Endothelial cell of umbilical vein (primary cell): ENCODE measurements around the gene GABBR2. TPM values are rescaled to one million over a fixed set of nuclear protein-coding genes. Genes with fewer than 3 reads are reported as not detected.

Source experiments
- BruUV-seq: library from RNA; stranded (reverse); fragments of 400-500 nt; replicated peaks from 2 replicates; lab custom pipeline; 2021; lab: Mats Ljungman, UMichigan
- CTCF ChIA-PET: fragments of 300-600, 350-600 bp; sonication (Branson Sonifier 250); formaldehyde crosslinking; loops from one replicate; lab custom pipeline; 2021; ENCODE audit warnings: antibody characterized with exemption, inconsistent platforms; lab: Charles Lee
- POLR2A ChIA-PET: fragments of 300-600, 350-600 bp; sonication (Branson Sonifier 250); formaldehyde crosslinking; loops from one replicate; lab custom pipeline; 2021; ENCODE audit warnings: antibody characterized with exemption, inconsistent platforms; lab: Charles Lee
- DNase-seq: peaks from one replicate; pipeline ENCODE4 v3.0.0-alpha.2; 2011; ENCODE audit warnings: low read depth, low spot score
- FAIRE-seq: peaks from 2 replicates; lab custom pipeline; 2011; peaks lifted over from hg19 to GRCh38; lab: Jason Lieb, UNC
- H2AFZ ChIP-seq: 2 replicates; pipeline ENCODE4 v1.6.0; 2012; ENCODE audit warnings: low read depth, low read length, control low read depth, inconsistent platforms
- H3K27ac ChIP-seq: 2 replicates; pipeline ENCODE4 v1.5.1; 2011; ENCODE audit warnings: low read depth, mild to moderate bottlenecking, control low read depth, low read length, moderate library complexity; ENCODE audit not compliant: insufficient read depth
- H3K27me3 ChIP-seq, 2 experiments: 2 replicates each; pipeline versions ENCODE4 v1.6.0 to v1.6.1; 2011; ENCODE audit warnings: low read length in 2 of 2, mixed read lengths in 1 of 2; ENCODE audit not compliant: control insufficient read depth in 2 of 2, insufficient read depth in 2 of 2
- H3K36me3 ChIP-seq, 2 experiments: 2 replicates in 1 of 2; 3 replicates in 1 of 2; pipeline ENCODE4 v1.5.1; 2011; ENCODE audit warnings: low read length in 2 of 2, mild to moderate bottlenecking in 1 of 2, moderate library complexity in 1 of 2; ENCODE audit not compliant: control insufficient read depth in 2 of 2, insufficient read depth in 2 of 2; ENCODE audit errors: extremely low read depth in 1 of 2
- H3K4me1 ChIP-seq: 3 replicates; pipeline ENCODE4 v1.5.1; 2011; ENCODE audit warnings: mild to moderate bottlenecking, low read length; ENCODE audit not compliant: control insufficient read depth, insufficient read depth; ENCODE audit errors: extremely low read depth
- H3K4me2 ChIP-seq: 2 replicates; pipeline ENCODE4 v1.6.1; 2011; ENCODE audit warnings: low read length, control low read depth, mixed read lengths; ENCODE audit not compliant: insufficient read depth
- H3K4me3 ChIP-seq, 3 experiments: fragments of 200-600 bp in 1 of 3; sonication (generic), shearing (Covaris generic) in 1 of 3; replicated peaks in 1 of 3; 2 replicates each; pipeline ENCODE4 v1.5.1; 2011 to 2016; ENCODE audit warnings: control low read depth in 3 of 3, low read length in 3 of 3, mild to moderate bottlenecking in 2 of 3, inconsistent platforms in 1 of 3, low read depth in 1 of 3, moderate library complexity in 1 of 3; ENCODE audit not compliant: insufficient read depth in 1 of 3
- H3K79me2 ChIP-seq: 2 replicates; pipeline ENCODE4 v1.6.0; 2012; ENCODE audit warnings: low read length, inconsistent platforms; ENCODE audit not compliant: control insufficient read depth, insufficient read depth
- H3K9ac ChIP-seq: replicated peaks from 2 replicates; pipeline ENCODE3; 2011; ENCODE audit warnings: low read length, control low read depth; ENCODE audit not compliant: insufficient read depth; ENCODE audit errors: extremely low read depth
- H3K9me1 ChIP-seq: replicated peaks from 3 replicates; pipeline ENCODE4 v1.6.0; 2011; ENCODE audit warnings: mild to moderate bottlenecking, low read length; ENCODE audit not compliant: control insufficient read depth, insufficient read depth; ENCODE audit errors: extremely low read depth
- H3K9me3 ChIP-seq: replicated peaks from 2 replicates; pipeline ENCODE4 v1.5.1; 2012; ENCODE audit warnings: low read length, inconsistent platforms; ENCODE audit not compliant: control insufficient read depth, insufficient read depth
- H4K20me1 ChIP-seq: replicated peaks from 2 replicates; pipeline ENCODE3; 2011; ENCODE audit warnings: mild to moderate bottlenecking, low read length; ENCODE audit not compliant: control insufficient read depth, insufficient read depth; ENCODE audit errors: extremely low read depth
- FOS ChIP-seq: IDR thresholded peaks from 2 replicates; pipeline ENCODE4 v1.6.1; 2011; ENCODE audit warnings: mild to moderate bottlenecking, low read length, moderate library complexity, borderline replicate concordance; ENCODE audit not compliant: insufficient read depth
- GATA2 ChIP-seq: IDR thresholded peaks from 2 replicates; pipeline ENCODE4 v1.7.0; 2011; ENCODE audit warnings: low read depth, mild to moderate bottlenecking, moderate library complexity, mixed read lengths, low read length; ENCODE audit not compliant: insufficient read length, insufficient read depth
- JUN ChIP-seq: IDR thresholded peaks from 2 replicates; pipeline ENCODE4 v1.6.1; 2011; ENCODE audit warnings: borderline replicate concordance, low read depth; ENCODE audit not compliant: insufficient read length, insufficient read depth
- MYC ChIP-seq: IDR thresholded peaks from one replicate; pipeline ENCODE4 v1.6.1; 2011; ENCODE audit warnings: mild to moderate bottlenecking, low read depth, low read length
- POLR2A ChIP-seq: IDR thresholded peaks from 2 replicates; pipeline ENCODE4 v1.6.1; 2012; ENCODE audit warnings: low read depth, mild to moderate bottlenecking, control low read depth, low read length
- POLR2AphosphoS5 ChIP-seq: IDR thresholded peaks from 2 replicates; pipeline ENCODE4 v1.6.1; 2012; ENCODE audit warnings: low read depth, mild to moderate bottlenecking, control low read depth, low read length, moderate library complexity; ENCODE audit not compliant: insufficient read depth
- dilution Hi-C: fragments of 300-500 bp; cut with MboI; formaldehyde crosslinking; loops from one replicate; pipeline ENCODE4 v1.15.0; 2019; ENCODE audit warnings: low sequenced_read_pairs; ENCODE audit not compliant: extremely low pct_ligation_motif_present
- intact Hi-C: fragments of 100-400 bp; cut with micrococcal nuclease; formaldehyde crosslinking; loops from one replicate; pipeline ENCODE4 v1.10.0; 2022
- polyA plus RNA-seq, 4 experiments: library from polyadenylated mRNA; depleted of rRNA in 3 of 4; stranded (reverse) in 3 of 4; unstranded in 1 of 4; fragments of >200 nt; gene quantifications; 2 replicates each; pipeline versions ENCODE4 v1.2.1 to v1.2.3, GENCODE V29; 2011 to 2012; ENCODE audit warnings: missing spikeins in 1 of 4
- total RNA-seq: library from RNA; stranded (reverse); gene quantifications from 2 replicates; pipeline ENCODE4 v1.2.3, GENCODE V29; 2021
- TF ChIP-seq, protein P1 (sequence below), 2 donors: IDR thresholded peaks; 1 replicate in 1 of 2; 2 replicates in 1 of 2; pipeline ENCODE4 v1.5.1; 2011; ENCODE audit warnings: low read length in 2 of 2, mild to moderate bottlenecking in 2 of 2, moderate library complexity in 2 of 2, control low read depth in 1 of 2, inconsistent platforms in 1 of 2, low read depth in 1 of 2; ENCODE audit not compliant: insufficient read depth in 1 of 2; ENCODE audit errors: extremely low read depth in 1 of 2
- TF ChIP-seq, protein P2 (sequence below): IDR thresholded peaks from 2 replicates; pipeline ENCODE4 v1.6.1; 2011; ENCODE audit not compliant: insufficient read depth, insufficient read length

GABBR2 gene
- total and polyA plus RNA-seq, 2 donors (not counting 3 experiments of a cell fraction or from before 2014, with no cell fraction given) = 1.1 to 9.2 TPM

DNA sequence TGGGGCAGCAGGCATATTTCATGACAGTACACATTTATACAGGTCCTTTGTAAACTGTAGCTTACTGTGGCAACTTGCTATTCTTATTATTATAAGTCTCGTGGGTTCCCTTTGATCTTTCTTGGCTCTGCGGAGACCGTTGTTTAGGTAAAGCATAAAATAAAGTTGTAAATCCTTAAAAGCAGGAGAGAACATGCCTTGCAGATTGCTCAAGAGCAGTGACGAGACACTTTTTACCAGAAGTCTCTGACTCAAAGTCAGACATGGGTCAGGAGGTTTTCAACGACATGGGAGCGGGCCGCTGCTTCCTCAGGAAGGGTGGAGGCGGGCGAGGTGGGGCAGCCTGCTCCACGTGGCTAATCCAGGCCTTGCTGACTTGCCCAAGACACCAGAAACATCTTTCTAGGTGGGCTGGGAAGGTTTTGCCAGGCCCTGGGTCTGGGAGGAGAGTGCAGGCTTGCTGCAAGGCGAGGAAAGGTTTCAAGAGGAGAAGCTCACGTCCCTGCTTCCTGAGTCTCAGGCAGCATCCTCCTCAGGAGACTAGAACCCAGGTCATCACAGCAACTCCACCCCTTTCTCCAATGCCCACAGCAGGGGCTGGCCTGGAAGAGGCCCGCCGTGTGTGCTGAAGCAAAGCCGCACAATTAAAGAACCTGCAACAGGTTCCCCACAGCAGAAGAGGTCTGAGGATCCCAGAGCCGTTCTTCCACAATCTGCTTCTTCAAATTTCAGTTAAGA, 459.8 kb downstream of the GABBR2 start:
- ChIA-PET POLR2A (no interaction called here), CTCF (interaction anchor here (1.4 kb wide), 1 partner anchor 527 kb away, joined by 4 read pairs; no protein-coding TSS in a partner anchor)
- peaks cover 8% of the 10 kb centered on the region for H3K79me2 ChIP-seq
- peak overlapping the region; percentile 38 for H3K4me2 ChIP-seq
- TF ChIP-seq, protein P1, sequence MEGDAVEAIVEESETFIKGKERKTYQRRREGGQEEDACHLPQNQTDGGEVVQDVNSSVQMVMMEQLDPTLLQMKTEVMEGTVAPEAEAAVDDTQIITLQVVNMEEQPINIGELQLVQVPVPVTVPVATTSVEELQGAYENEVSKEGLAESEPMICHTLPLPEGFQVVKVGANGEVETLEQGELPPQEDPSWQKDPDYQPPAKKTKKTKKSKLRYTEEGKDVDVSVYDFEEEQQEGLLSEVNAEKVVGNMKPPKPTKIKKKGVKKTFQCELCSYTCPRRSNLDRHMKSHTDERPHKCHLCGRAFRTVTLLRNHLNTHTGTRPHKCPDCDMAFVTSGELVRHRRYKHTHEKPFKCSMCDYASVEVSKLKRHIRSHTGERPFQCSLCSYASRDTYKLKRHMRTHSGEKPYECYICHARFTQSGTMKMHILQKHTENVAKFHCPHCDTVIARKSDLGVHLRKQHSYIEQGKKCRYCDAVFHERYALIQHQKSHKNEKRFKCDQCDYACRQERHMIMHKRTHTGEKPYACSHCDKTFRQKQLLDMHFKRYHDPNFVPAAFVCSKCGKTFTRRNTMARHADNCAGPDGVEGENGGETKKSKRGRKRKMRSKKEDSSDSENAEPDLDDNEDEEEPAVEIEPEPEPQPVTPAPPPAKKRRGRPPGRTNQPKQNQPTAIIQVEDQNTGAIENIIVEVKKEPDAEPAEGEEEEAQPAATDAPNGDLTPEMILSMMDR (IDR thresholded peaks at IDR 0.05; ENCODE audit: extremely low read depth in 1 of 2, insufficient read depth in 1 of 2, low read depth in 1 of 2, low read length in 2 of 2) = no peak
- TF ChIP-seq POLR2AphosphoS5 (peak; percentile 71), POLR2A (peak; percentile 38), FOS (peak; percentile 33), MYC (peak; percentile 91), GATA2 (no peak), JUN (no peak)
- TF ChIP-seq, protein P2, sequence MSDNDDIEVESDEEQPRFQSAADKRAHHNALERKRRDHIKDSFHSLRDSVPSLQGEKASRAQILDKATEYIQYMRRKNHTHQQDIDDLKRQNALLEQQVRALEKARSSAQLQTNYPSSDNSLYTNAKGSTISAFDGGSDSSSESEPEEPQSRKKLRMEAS = peak; percentile 25
- peak overlapping the region; percentile 37 for H3K9ac ChIP-seq
- peak overlapping the region; percentile 99 for H2AFZ ChIP-seq
- FAIRE-seq = peak; percentile 72
- H3K9me3 ChIP-seq = no peaks in the 10 kb centered on the region
- no peaks in the 10 kb centered on the region for H4K20me1 ChIP-seq
- H3K4me1 ChIP-seq = peaks cover 21% of the 10 kb centered on the region
- H3K36me3 ChIP-seq = no peaks in the 10 kb centered on the region
- no peaks in the 10 kb centered on the region for H3K9me1 ChIP-seq
- dilution Hi-C loops = no loop called here
- peak; percentile 60 for DNase-seq
- intact Hi-C loops = no loop called here
- H3K27ac ChIP-seq = peak overlapping the region; percentile 60
- H3K27me3 ChIP-seq = no peaks in the 10 kb centered on the region
- BruUV-seq = no TSS peak
- H3K4me3 ChIP-seq = no peak overlapping the region
